GM23338 (cell line): ENCODE data around the gene INCA1. TPM values are rescaled to one million over a fixed set of nuclear protein-coding genes. Genes with fewer than 3 reads are reported as not detected.
A peak's percentile ranks its signal among the peaks of the same experiment; 100 is the strongest.

Experiments
- ATAC-seq: fragments of 200-7000 bp; cut with Tn5 transposase; 3 replicates; pipeline ENCODE4 v1.9.1; 2020
- DNase-seq: peaks from one replicate; pipeline ENCODE4 v3.0.0-alpha.2; 2015; ENCODE audit warnings: low spot score
- H2AFZ ChIP-seq: fragments of 200-600 bp; sonication (generic); 2 replicates; pipeline ENCODE4 v1.8.0; 2016; ENCODE audit warnings: antibody characterized with exemption, mild to moderate bottlenecking, moderate library complexity
- H3F3A ChIP-seq: fragments of 200-600 bp; sonication (generic); replicated peaks from 2 replicates; pipeline ENCODE4 v1.8.0; 2017; ENCODE audit warnings: antibody characterized with exemption, mixed run types, low read depth
- H3K27ac ChIP-seq: fragments of 200-600 bp; sonication (generic); 2 replicates; pipeline ENCODE4 v1.6.1; 2016; ENCODE audit warnings: low read depth
- H3K27me3 ChIP-seq: fragments of 200-600 bp; sonication (generic); 2 replicates; pipeline ENCODE4 v1.8.0; 2016; ENCODE audit warnings: mild to moderate bottlenecking, mixed run types, moderate library complexity; ENCODE audit not compliant: insufficient read depth
- H3K36me3 ChIP-seq: fragments of 200-600 bp; sonication (generic); 2 replicates; pipeline ENCODE4 v1.8.0; 2016; ENCODE audit warnings: mild to moderate bottlenecking; ENCODE audit not compliant: insufficient read depth
- H3K4me1 ChIP-seq: fragments of 200-600 bp; sonication (generic); 2 replicates; pipeline ENCODE4 v1.8.0; 2016; ENCODE audit warnings: mild to moderate bottlenecking, moderate library complexity; ENCODE audit not compliant: insufficient read depth
- H3K4me2 ChIP-seq: fragments of 200-600 bp; sonication (generic); 2 replicates; pipeline ENCODE4 v1.7.1; 2017; ENCODE audit warnings: mixed run types
- H3K4me3 ChIP-seq: fragments of 200-600 bp; sonication (generic); 2 replicates; pipeline ENCODE4 v1.6.1; 2016; ENCODE audit warnings: mixed run types
- H3K79me2 ChIP-seq: fragments of 200-600 bp; sonication (generic); replicated peaks from 2 replicates; pipeline ENCODE4 v1.8.0; 2017; ENCODE audit warnings: mild to moderate bottlenecking; ENCODE audit not compliant: insufficient read depth
- H3K9me2 ChIP-seq: fragments of 200-600 bp; sonication (generic); 2 replicates; pipeline ENCODE4 v1.8.0; 2017; ENCODE audit not compliant: insufficient read depth
- H4K20me1 ChIP-seq: fragments of 200-600 bp; sonication (generic); replicated peaks from 2 replicates; pipeline ENCODE4 v1.8.0; 2017; ENCODE audit warnings: mild to moderate bottlenecking; ENCODE audit not compliant: insufficient read depth
- H3K27ac Mint-ChIP-seq: 2 replicates; pipeline ENCODE4 v1.8.0; 2020; ENCODE audit warnings: inconsistent platforms, mild to moderate bottlenecking, moderate library complexity, mixed read lengths
- H3K27me3 Mint-ChIP-seq: 3 replicates; pipeline ENCODE4 v1.8.0; 2022; ENCODE audit warnings: low read depth, mild to moderate bottlenecking, moderate library complexity, mixed read lengths, inconsistent platforms; ENCODE audit not compliant: insufficient read depth, poor library complexity
- H3K36me3 Mint-ChIP-seq: 3 replicates; pipeline ENCODE4 v1.8.0; 2021; ENCODE audit warnings: low read depth, mild to moderate bottlenecking, inconsistent platforms, moderate library complexity, mixed read lengths
- H3K4me1 Mint-ChIP-seq: 3 replicates; pipeline ENCODE4 v1.8.0; 2020; ENCODE audit warnings: mild to moderate bottlenecking, inconsistent platforms, mixed read lengths
- H3K4me3 Mint-ChIP-seq: 3 replicates; pipeline ENCODE4 v1.8.0; 2021; ENCODE audit warnings: moderate library complexity, mild to moderate bottlenecking, inconsistent platforms, mixed read lengths
- H3K9me3 Mint-ChIP-seq: 3 replicates; pipeline ENCODE4 v1.8.0; 2020; ENCODE audit warnings: moderate library complexity, mild to moderate bottlenecking, inconsistent platforms, mixed read lengths
- CTCF ChIP-seq, 2 experiments: fragments of 200-600 bp in 1 of 2; sonication (generic) in 1 of 2; conservative IDR thresholded peaks; 2 replicates each; pipeline versions ENCODE4 v1.5.1 to v1.6.1; 2016 to 2017; ENCODE audit warnings: antibody characterized with exemption in 2 of 2, low read depth in 2 of 2, mild to moderate bottlenecking in 2 of 2, moderate library complexity in 1 of 2
- EZH2 ChIP-seq: fragments of 200-600 bp; sonication (generic); IDR thresholded peaks from one replicate; pipeline ENCODE4 v1.8.0; 2017; ENCODE audit warnings: antibody characterized with exemption, mild to moderate bottlenecking, low read depth; ENCODE audit not compliant: unreplicated experiment
- JUNB ChIP-seq: IDR thresholded peaks from one replicate; pipeline ENCODE4 v1.6.1; 2016; ENCODE audit warnings: antibody characterized with exemption; ENCODE audit not compliant: unreplicated experiment
- POLR2AphosphoS5 ChIP-seq: IDR thresholded peaks from 2 replicates; pipeline ENCODE4 v1.6.1; 2016; ENCODE audit warnings: antibody characterized with exemption, low read depth
- STAT1 ChIP-seq: IDR thresholded peaks from one replicate; pipeline ENCODE4 v1.6.1; 2016; ENCODE audit warnings: antibody characterized with exemption; ENCODE audit not compliant: unreplicated experiment
- ZNF462 ChIP-seq: fragments of 250-450 bp; sonication (Bioruptor Pico); IDR thresholded peaks from 2 replicates; pipeline ENCODE4 v1.5.0; 2020; ENCODE audit warnings: mild to moderate bottlenecking, moderate library complexity
- polyA plus RNA-seq: library from polyadenylated mRNA; unstranded; fragments of >200 nt; fragmentation: Nextera tagmentation; extraction: Ambion mirVana; gene quantifications from 2 replicates; pipeline ENCODE4 v1.2.1, GENCODE V29; 2016
- total RNA-seq: library from RNA; depleted of rRNA; stranded (reverse); fragments of >200 nt; shearing (Covaris generic); gene quantifications from 2 replicates; pipeline ENCODE4 v1.2.3, GENCODE V29; 2014

INCA1 gene
- total and polyA plus RNA-seq, 2 experiments from 2014 or later, result 1.3 TPM; not detected in 1

- peak; percentile 46 for DNase-seq
- H3K36me3 ChIP-seq, result no peaks in the 10 kb centered on the region
- TF ChIP-seq CTCF (conservative IDR thresholded peaks at IDR 0.05; ENCODE audit: low read depth in 2 of 2) (no peak), STAT1 (no peak), EZH2 (no peak), ZNF462 (CRISPR knock-in tag) (no peak), JUNB (no peak), POLR2AphosphoS5 (no peak)
- H3K9me2 ChIP-seq, result no peaks in the 10 kb centered on the region
- H3K27ac Mint-ChIP-seq, result no peak overlapping the region
- H2AFZ ChIP-seq, result no peak overlapping the region
- no peak overlapping the region for H3K4me3 ChIP-seq
- H3K27me3 ChIP-seq, result peaks cover 6% of the 10 kb centered on the region; the same call in 1 of the 2 replicates
- no peaks in the 10 kb centered on the region for H3K79me2 ChIP-seq
- H3F3A ChIP-seq, result 0 out of 2 replicates have a peak, but pooled peaks cover 5% of the 10 kb centered on the region
- no peak overlapping the region for H3K4me3 Mint-ChIP-seq
- H3K36me3 Mint-ChIP-seq, result no peaks in the 10 kb centered on the region
- H3K27me3 Mint-ChIP-seq, result peaks cover 19% of the 10 kb centered on the region
- H3K4me2 ChIP-seq, result no peak overlapping the region
- H3K9me3 Mint-ChIP-seq, result no peaks in the 10 kb centered on the region; the same call in 2 of the 3 replicates
- ATAC-seq, result no peak
- no peak overlapping the region for H3K27ac ChIP-seq
- no peaks in the 10 kb centered on the region; the same call in 1 of the 2 replicates for H3K4me1 ChIP-seq
- peaks cover 3% of the 10 kb centered on the region for H3K4me1 Mint-ChIP-seq
- no peaks in the 10 kb centered on the region for H4K20me1 ChIP-seq
Measured at GRCh38 chr17:5033352-5034015, 36.2 kb upstream of the INCA1 start.
